H9 (cell line): ENCODE measurements around the gene DDT. TPM values are rescaled to one million over a fixed set of nuclear protein-coding genes. Genes with fewer than 3 reads are reported as not detected.

Experiments
- DNase-seq: peaks from one replicate; pipeline ENCODE4 v3.0.0-alpha.2; 2017
- H2AFZ ChIP-seq: one replicate; pipeline ENCODE4 v1.6.1; 2013; ENCODE audit warnings: mild to moderate bottlenecking, low read length, control low read depth, moderate library complexity
- H2AK5ac ChIP-seq: 2 replicates; pipeline ENCODE4 v1.6.1; 2013; ENCODE audit warnings: low read length, control low read depth, mixed read lengths; ENCODE audit not compliant: insufficient read length
- H2BK120ac ChIP-seq: one replicate; pipeline ENCODE4 v1.6.1; 2013; ENCODE audit warnings: low read depth, mild to moderate bottlenecking, low read length, control low read depth, inconsistent platforms; ENCODE audit not compliant: poor library complexity, severe bottlenecking
- H2BK12ac ChIP-seq: 2 replicates; pipeline ENCODE4 v1.6.1; 2013; ENCODE audit warnings: low read length, control low read depth, mixed read lengths, low read depth; ENCODE audit not compliant: insufficient read length
- H2BK15ac ChIP-seq: 2 replicates; pipeline ENCODE4 v1.6.1; 2013; ENCODE audit warnings: low read depth, low read length, control low read depth
- H2BK20ac ChIP-seq: one replicate; pipeline ENCODE4 v1.6.1; 2013; ENCODE audit warnings: low read depth, mild to moderate bottlenecking, low read length, control low read depth, inconsistent platforms; ENCODE audit not compliant: poor library complexity, severe bottlenecking
- H2BK5ac ChIP-seq: 2 replicates; pipeline ENCODE4 v1.6.1; 2013; ENCODE audit warnings: low read length, control low read depth, mixed read lengths; ENCODE audit not compliant: insufficient read length
- H3K14ac ChIP-seq: 2 replicates; pipeline ENCODE4 v1.6.1; 2013; ENCODE audit warnings: low read length, control low read depth; ENCODE audit not compliant: insufficient read depth
- H3K18ac ChIP-seq: 2 replicates; pipeline ENCODE4 v1.6.1; 2013; ENCODE audit warnings: low read depth, mild to moderate bottlenecking, mixed read lengths, low read length, control low read depth; ENCODE audit not compliant: insufficient read length
- H3K23ac ChIP-seq: 2 replicates; pipeline ENCODE4 v1.6.1; 2013; ENCODE audit warnings: low read length, control low read depth, mixed read lengths, low read depth; ENCODE audit not compliant: insufficient read length
- H3K23me2 ChIP-seq: 2 replicates; pipeline ENCODE4 v1.6.1; 2013; ENCODE audit warnings: low read depth, mild to moderate bottlenecking, mixed read lengths, low read length, control low read depth; ENCODE audit not compliant: insufficient read length, poor library complexity, severe bottlenecking
- H3K27ac ChIP-seq: 2 replicates; pipeline ENCODE4 v1.5.1; 2013; ENCODE audit warnings: low read length, control low read depth, mixed read lengths, low read depth; ENCODE audit not compliant: insufficient read length
- H3K27me3 ChIP-seq: 2 replicates; pipeline ENCODE4 v1.6.1; 2013; ENCODE audit warnings: low read length, control low read depth, inconsistent platforms; ENCODE audit not compliant: insufficient read depth
- H3K4ac ChIP-seq: 2 replicates; pipeline ENCODE4 v1.6.1; 2013; ENCODE audit warnings: low read depth, mild to moderate bottlenecking, control low read depth, inconsistent platforms, low read length, moderate library complexity
- H3K4me1 ChIP-seq: 2 replicates; pipeline ENCODE4 v1.6.1; 2013; ENCODE audit warnings: low read length, control low read depth, inconsistent platforms; ENCODE audit not compliant: insufficient read depth
- H3K4me2 ChIP-seq: 2 replicates; pipeline ENCODE4 v1.6.1; 2013; ENCODE audit warnings: low read length, control low read depth, mixed read lengths; ENCODE audit not compliant: insufficient read length, insufficient read depth
- H3K56ac ChIP-seq: 2 replicates; pipeline ENCODE4 v1.6.1; 2013; ENCODE audit warnings: low read depth, mild to moderate bottlenecking, mixed read lengths, low read length, control low read depth; ENCODE audit not compliant: insufficient read length
- H3K79me1 ChIP-seq: 2 replicates; pipeline ENCODE4 v1.6.1; 2013; ENCODE audit warnings: low read depth, mild to moderate bottlenecking, moderate library complexity, low read length, control low read depth, inconsistent platforms; ENCODE audit not compliant: insufficient read depth, poor library complexity, severe bottlenecking
- H3K79me2 ChIP-seq: 2 replicates; pipeline ENCODE4 v1.6.1; 2013; ENCODE audit warnings: low read length, control low read depth, inconsistent platforms; ENCODE audit not compliant: insufficient read depth
- H3K9ac ChIP-seq: 2 replicates; pipeline ENCODE4 v1.6.1; 2013; ENCODE audit warnings: low read length, control low read depth, mixed read lengths; ENCODE audit not compliant: insufficient read length; ENCODE audit errors: extremely low read depth
- H3K9me3 ChIP-seq: one replicate; pipeline ENCODE4 v1.6.1; 2013; ENCODE audit warnings: low read depth, low read length, inconsistent platforms; ENCODE audit not compliant: control insufficient read depth
- H3T11ph ChIP-seq: one replicate; pipeline ENCODE4 v1.6.1; 2013; ENCODE audit warnings: mild to moderate bottlenecking, low read length, control low read depth, inconsistent platforms
- H4K20me1 ChIP-seq: one replicate; pipeline ENCODE4 v1.6.1; 2013; ENCODE audit not compliant: control insufficient read depth, insufficient read length, insufficient read depth
- H4K5ac ChIP-seq: 2 replicates; pipeline ENCODE4 v1.6.1; 2013; ENCODE audit warnings: low read depth, mild to moderate bottlenecking, mixed read lengths, low read length, control low read depth; ENCODE audit not compliant: insufficient read length
- H4K8ac ChIP-seq: replicated peaks from 2 replicates; pipeline ENCODE4 v1.6.1; 2013; ENCODE audit warnings: low read length, control low read depth, mixed read lengths, low read depth; ENCODE audit not compliant: insufficient read length
- H4K91ac ChIP-seq: 2 replicates; pipeline ENCODE4 v1.6.1; 2013; ENCODE audit warnings: low read depth, mild to moderate bottlenecking, moderate library complexity, mixed read lengths, low read length, control low read depth; ENCODE audit not compliant: insufficient read length
- H3K27ac Mint-ChIP-seq, 3 experiments: 2 replicates in 2 of 3; 3 replicates in 1 of 3; pipeline ENCODE4 v1.8.0; 2020 to 2021; ENCODE audit warnings: mixed read lengths in 3 of 3, mild to moderate bottlenecking in 1 of 3, moderate library complexity in 1 of 3
- H3K27me3 Mint-ChIP-seq: 2 replicates; pipeline ENCODE4 v1.8.0; 2021; ENCODE audit warnings: low read depth, mild to moderate bottlenecking, moderate library complexity, mixed read lengths
- H3K36me3 Mint-ChIP-seq, 3 experiments: 2 replicates in 2 of 3; 3 replicates in 1 of 3; pipeline ENCODE4 v1.8.0; 2020 to 2021; ENCODE audit warnings: low read depth in 3 of 3, mixed read lengths in 3 of 3; ENCODE audit not compliant: insufficient read depth in 1 of 3
- H3K4me1 Mint-ChIP-seq, 2 experiments: 2 replicates each; pipeline ENCODE4 v1.8.0; 2020; ENCODE audit warnings: mixed read lengths in 2 of 2
- H3K4me3 Mint-ChIP-seq, 2 experiments: 2 replicates in 1 of 2; 3 replicates in 1 of 2; pipeline ENCODE4 v1.8.0; 2020 to 2021; ENCODE audit warnings: mild to moderate bottlenecking in 2 of 2, mixed read lengths in 2 of 2, moderate library complexity in 1 of 2
- H3K9me3 Mint-ChIP-seq, 2 experiments: 2 replicates in 1 of 2; 3 replicates in 1 of 2; pipeline ENCODE4 v1.8.0; 2020; ENCODE audit warnings: mild to moderate bottlenecking in 2 of 2, mixed read lengths in 2 of 2, moderate library complexity in 1 of 2
- WGBS: extraction: QIAGEN DNeasy Blood & Tissue Kit; methylation state at CpG from one replicate; pipeline ENCODE4 v1.1.7; 2013; ENCODE audit warnings: missing lambda C conversion rate, low lambda C conversion rate, mixed read lengths; ENCODE audit not compliant: insufficient read length; ENCODE audit errors: extremely low coverage; 5-methylcytosine and 5-hydroxymethylcytosine counted together
- total RNA-seq: library from RNA; stranded (reverse); gene quantifications from 2 replicates; pipeline ENCODE4 v1.2.1, GENCODE V29; 2021
- TF ChIP-seq, protein P1 (sequence below): fragments of 200-600 bp; sonication (generic); conservative IDR thresholded peaks from 3 replicates; pipeline ENCODE4 v1.8.0; 2021; ENCODE audit warnings: antibody characterized with exemption, mild to moderate bottlenecking

Gene DDT
- total RNA-seq, 1 experiment from 2014 or later, result 185 TPM

DNA sequence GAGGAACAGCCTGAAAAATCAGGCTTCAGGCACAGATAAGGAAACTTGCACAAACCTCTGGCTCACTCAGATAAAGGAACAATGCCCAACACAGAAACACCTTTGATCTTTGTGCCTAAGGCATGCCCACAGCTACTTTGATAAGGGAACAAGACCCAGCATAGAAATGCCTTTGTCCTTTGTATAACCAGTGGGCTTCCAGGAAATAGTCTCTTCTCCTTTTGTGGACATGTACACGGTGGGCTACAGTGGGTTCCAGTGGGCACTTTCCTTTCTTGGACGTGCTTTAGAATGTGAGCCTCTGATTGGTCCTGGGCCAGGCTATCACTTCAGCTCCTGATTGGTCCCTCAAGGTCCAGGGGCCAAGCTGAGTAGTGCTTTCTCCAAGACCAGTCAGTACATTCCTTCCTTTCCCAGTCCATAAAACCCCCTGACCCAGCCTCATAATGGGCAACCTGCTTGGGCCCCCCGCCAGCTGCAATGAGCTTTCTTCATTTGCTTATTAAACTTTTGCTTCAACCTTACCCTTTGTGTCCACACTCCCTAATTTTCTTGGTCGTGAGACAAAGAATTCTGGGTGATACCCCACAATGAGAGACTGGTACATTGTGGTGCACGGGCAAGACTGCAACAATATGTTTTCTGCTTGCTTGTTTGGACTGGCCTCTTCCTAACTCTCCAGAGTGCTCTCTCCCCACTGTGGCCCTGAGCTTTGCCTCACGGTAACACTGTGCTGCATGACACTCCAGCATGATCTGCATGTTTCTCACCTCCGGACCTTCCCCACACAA is 35.2 kb upstream of the DDT start:
- Histone ChIP-seq H3K79me1 (no peaks in the 10 kb centered on the region), H2AFZ (no peak overlapping the region), H3K14ac (no peak overlapping the region), H3K27ac (no peak overlapping the region), H3K4me1 (no peaks in the 10 kb centered on the region; the same call in 1 of the 2 replicates), H4K91ac (no peak overlapping the region), H3K9ac (no peak overlapping the region), H2BK12ac (no peak overlapping the region), H4K20me1 (no peaks in the 10 kb centered on the region), H3K23ac (no peak overlapping the region), H4K5ac (no peak overlapping the region), H3T11ph (no peak overlapping the region), H2BK15ac (no peak overlapping the region), H3K9me3 (no peaks in the 10 kb centered on the region), H2AK5ac (no peak overlapping the region), H3K4me2 (no peak overlapping the region), H2BK20ac (no peak overlapping the region), H3K4ac (no peak overlapping the region), H3K79me2 (peaks cover 5% of the 10 kb centered on the region; the same call in 1 of the 2 replicates), H3K27me3 (no peaks in the 10 kb centered on the region; the same call in 1 of the 2 replicates), H3K56ac (no peak overlapping the region), H3K23me2 (peaks cover 5% of the 10 kb centered on the region), H4K8ac (no peak overlapping the region), H3K18ac (no peak overlapping the region), H2BK5ac (no peak overlapping the region), H2BK120ac (no peak overlapping the region)
- no peak for DNase-seq
- Mint-ChIP-seq H3K4me1 (peaks cover 10 to 13% of the 10 kb centered on the region in 2 experiments), H3K9me3 (peaks cover 0 to 4% of the 10 kb centered on the region in 2 experiments; a peak in 2 of 5 replicates), H3K27ac (no peak overlapping the region; a peak in 1 of 7 replicates), H3K27me3 (peaks cover 6% of the 10 kb centered on the region), H3K36me3 (no peaks in the 10 kb centered on the region; a peak in 3 of 7 replicates), H3K4me3 (no peak overlapping the region)
- TF ChIP-seq, protein P1, sequence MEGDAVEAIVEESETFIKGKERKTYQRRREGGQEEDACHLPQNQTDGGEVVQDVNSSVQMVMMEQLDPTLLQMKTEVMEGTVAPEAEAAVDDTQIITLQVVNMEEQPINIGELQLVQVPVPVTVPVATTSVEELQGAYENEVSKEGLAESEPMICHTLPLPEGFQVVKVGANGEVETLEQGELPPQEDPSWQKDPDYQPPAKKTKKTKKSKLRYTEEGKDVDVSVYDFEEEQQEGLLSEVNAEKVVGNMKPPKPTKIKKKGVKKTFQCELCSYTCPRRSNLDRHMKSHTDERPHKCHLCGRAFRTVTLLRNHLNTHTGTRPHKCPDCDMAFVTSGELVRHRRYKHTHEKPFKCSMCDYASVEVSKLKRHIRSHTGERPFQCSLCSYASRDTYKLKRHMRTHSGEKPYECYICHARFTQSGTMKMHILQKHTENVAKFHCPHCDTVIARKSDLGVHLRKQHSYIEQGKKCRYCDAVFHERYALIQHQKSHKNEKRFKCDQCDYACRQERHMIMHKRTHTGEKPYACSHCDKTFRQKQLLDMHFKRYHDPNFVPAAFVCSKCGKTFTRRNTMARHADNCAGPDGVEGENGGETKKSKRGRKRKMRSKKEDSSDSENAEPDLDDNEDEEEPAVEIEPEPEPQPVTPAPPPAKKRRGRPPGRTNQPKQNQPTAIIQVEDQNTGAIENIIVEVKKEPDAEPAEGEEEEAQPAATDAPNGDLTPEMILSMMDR, result no peak
- WGBS, result no CpG with 5 or more reads among the region's 7 CpGs
